DMS114 treated with DMSO at 0.1 percent for 48 hours (cell line): ENCODE results near the gene RTL3.
"Not testable (repeated sequence)": the region's sequence is repeated elsewhere in the genome, so short reads cannot be mapped to it uniquely, and the experiment has no call there.

Experiments used
- DNase-seq: peaks from one replicate; lab custom pipeline; 2025; ENCODE audit not compliant: unreplicated experiment; lab: John Stamatoyannopoulos, UW

RTL3 gene

GRCh38 chrX:78658845-78659744 lies at the start of gene RTL3:
Gene RTL3 (minus strand): TSS chrX:78659328. CDS start chrX:78658420, 908 bp downstream.
- DNase-seq: no peak

- DNase-seq: no peak
Observed at GRCh38 chrX:78708816-78709215, 49.7 kb upstream of the RTL3 start.

GRCh38 chrX:78708262-78708661 lies 49.1 kb upstream of the RTL3 start:
- DNase-seq: no peak

- no peak for DNase-seq
Observed at GRCh38 chrX:78706071-78706470, 46.9 kb upstream of the RTL3 start.

- DNase-seq: no peak
Observed at GRCh38 chrX:78693536-78693935, 34.4 kb upstream of the RTL3 start.

GRCh38 chrX:78693012-78693411 lies 33.9 kb upstream of the RTL3 start:
- DNase-seq: no peak

GRCh38 chrX:78687586-78687985 lies 28.5 kb upstream of the RTL3 start:
- no peak for DNase-seq

GRCh38 chrX:78673246-78673645 lies 14.1 kb upstream of the RTL3 start:
- DNase-seq: no peak

- DNase-seq: no peak
Observed at GRCh38 chrX:78665342-78665741, 6.2 kb upstream of the RTL3 start.

GRCh38 chrX:78661836-78662235 lies 2.7 kb upstream of the RTL3 start:
- DNase-seq: no peak

GRCh38 chrX:78659955-78660354 lies 827 bp upstream of the RTL3 start:
- no peak for DNase-seq

GRCh38 chrX:78658414-78658813 lies 714 bp downstream of the RTL3 start:
- DNase-seq: no peak

GRCh38 chrX:78655642-78656041 lies 3.5 kb downstream of the RTL3 start:
- DNase-seq: no peak

GRCh38 chrX:78653118-78653822 lies 5.9 kb downstream of the RTL3 start:
- no peak for DNase-seq

- no peak for DNase-seq
Observed at GRCh38 chrX:78650906-78651437, 8.2 kb downstream of the RTL3 start.

- DNase-seq: no peak
Observed at GRCh38 chrX:78643874-78644273, 15.3 kb downstream of the RTL3 start.

- no peak for DNase-seq
Observed at GRCh38 chrX:78643096-78643495, 16.0 kb downstream of the RTL3 start.

GRCh38 chrX:78636096-78636495 lies 23.0 kb downstream of the RTL3 start:
- DNase-seq: not testable (repeated sequence)

- no peak for DNase-seq
Observed at GRCh38 chrX:78624962-78625909, 33.9 kb downstream of the RTL3 start.

- DNase-seq: no peak
Observed at GRCh38 chrX:78624426-78624825, 34.7 kb downstream of the RTL3 start.

GRCh38 chrX:78622831-78623230 lies 36.3 kb downstream of the RTL3 start:
- no peak for DNase-seq
